ENCODE data around the gene ERGIC1. TPM values are rescaled to one million over a fixed set of nuclear protein-coding genes. Genes with fewer than 3 reads are reported as not detected.

ERGIC1 gene
- total RNA-seq, 1 experiment from 2014 or later = 89.8 TPM

GRCh38 chr5:172950176-172950965, 116.3 kb downstream of the ERGIC1 start:
- POLR2A ChIA-PET = no interaction called here
- Mint-ChIP-seq H3K36me3 (peaks cover 20% of the 10 kb centered on the region), H3K9me3 (no peaks in the 10 kb centered on the region), H3K27ac (no peak overlapping the region), H3K4me1 (no peaks in the 10 kb centered on the region), H3K4me3 (no peak overlapping the region), H3K27me3 (ENCODE audit: low read depth) (peaks cover 14% of the 10 kb centered on the region)
- CTCF ChIA-PET = interaction anchor here (1.1 to 4.2 kb wide), 4 partner anchors 9 to 236 kb away, joined by 3 to 16 read pairs (median 4); partner anchors contain the start of gene RPL26L1
- DNase-seq (ENCODE audit: low spot score) = no peak
- TF ChIP-seq NR3C1 (CRISPR knock-in tag; conservative IDR thresholded peaks at IDR 0.05; ENCODE audit: low read depth) (no peak), PRRX2 (CRISPR knock-in tag; IDR thresholded peaks at IDR 0.05) (no peak), JAZF1 (CRISPR knock-in tag; IDR thresholded peaks at IDR 0.05) (no peak), ZNF121 (CRISPR knock-in tag; IDR thresholded peaks at IDR 0.05) (no peak)
- TF ChIP-seq, protein P1, sequence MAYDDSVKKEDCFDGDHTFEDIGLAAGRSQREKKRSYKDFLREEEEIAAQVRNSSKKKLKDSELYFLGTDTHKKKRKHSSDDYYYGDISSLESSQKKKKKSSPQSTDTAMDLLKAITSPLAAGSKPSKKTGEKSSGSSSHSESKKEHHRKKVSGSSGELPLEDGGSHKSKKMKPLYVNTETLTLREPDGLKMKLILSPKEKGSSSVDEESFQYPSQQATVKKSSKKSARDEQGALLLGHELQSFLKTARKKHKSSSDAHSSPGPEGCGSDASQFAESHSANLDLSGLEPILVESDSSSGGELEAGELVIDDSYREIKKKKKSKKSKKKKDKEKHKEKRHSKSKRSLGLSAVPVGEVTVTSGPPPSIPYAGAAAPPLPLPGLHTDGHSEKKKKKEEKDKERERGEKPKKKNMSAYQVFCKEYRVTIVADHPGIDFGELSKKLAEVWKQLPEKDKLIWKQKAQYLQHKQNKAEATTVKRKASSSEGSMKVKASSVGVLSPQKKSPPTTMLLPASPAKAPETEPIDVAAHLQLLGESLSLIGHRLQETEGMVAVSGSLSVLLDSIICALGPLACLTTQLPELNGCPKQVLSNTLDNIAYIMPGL (CRISPR knock-in tag; IDR thresholded peaks at IDR 0.05) = no peak
- no peak for ATAC-seq

GRCh38 chr5:172951371-172952033, 117.5 kb downstream of the ERGIC1 start:
- H3K4me1 Mint-ChIP-seq = no peaks in the 10 kb centered on the region
- H3K36me3 Mint-ChIP-seq = peaks cover 15% of the 10 kb centered on the region
- POLR2A ChIA-PET = no interaction called here
- H3K9me3 Mint-ChIP-seq = no peaks in the 10 kb centered on the region
- ATAC-seq = no peak
- H3K27ac Mint-ChIP-seq = no peak overlapping the region
- no peak overlapping the region for H3K4me3 Mint-ChIP-seq
- CTCF ChIA-PET = interaction anchor here (1.1 to 4.2 kb wide), 4 partner anchors 8 to 237 kb away, joined by 3 to 16 read pairs (median 4); partner anchors contain the start of gene RPL26L1
- H3K27me3 Mint-ChIP-seq (ENCODE audit: low read depth) = peaks cover 24% of the 10 kb centered on the region
- DNase-seq (ENCODE audit: low spot score) = no peak
- TF ChIP-seq ZNF138 (CRISPR knock-in tag; conservative IDR thresholded peaks at IDR 0.05) (no peak), E2F5 (CRISPR knock-in tag; IDR thresholded peaks at IDR 0.05) (no peak), ZNF121 (CRISPR knock-in tag; IDR thresholded peaks at IDR 0.05) (no peak), ERG (CRISPR knock-in tag; IDR thresholded peaks at IDR 0.05) (no peak), ZNF671 (CRISPR knock-in tag; IDR thresholded peaks at IDR 0.05) (no peak), USF2 (CRISPR knock-in tag; IDR thresholded peaks at IDR 0.05) (no peak), PREB (CRISPR knock-in tag; IDR thresholded peaks at IDR 0.05; ENCODE audit: borderline replicate concordance) (no peak), TEAD1 (CRISPR knock-in tag; IDR thresholded peaks at IDR 0.05) (no peak), MYBL2 (CRISPR knock-in tag; IDR thresholded peaks at IDR 0.05) (no peak), ZNF416 (CRISPR knock-in tag; IDR thresholded peaks at IDR 0.05) (no peak), NR1H2 (CRISPR knock-in tag; IDR thresholded peaks at IDR 0.05) (no peak), HMGA2 (CRISPR knock-in tag; IDR thresholded peaks at IDR 0.05) (no peak), ZNF425 (CRISPR knock-in tag; conservative IDR thresholded peaks at IDR 0.05) (no peak)
- TF ChIP-seq, protein P1 (CRISPR knock-in tag; IDR thresholded peaks at IDR 0.05) = no peak
- TF ChIP-seq, protein P2, sequence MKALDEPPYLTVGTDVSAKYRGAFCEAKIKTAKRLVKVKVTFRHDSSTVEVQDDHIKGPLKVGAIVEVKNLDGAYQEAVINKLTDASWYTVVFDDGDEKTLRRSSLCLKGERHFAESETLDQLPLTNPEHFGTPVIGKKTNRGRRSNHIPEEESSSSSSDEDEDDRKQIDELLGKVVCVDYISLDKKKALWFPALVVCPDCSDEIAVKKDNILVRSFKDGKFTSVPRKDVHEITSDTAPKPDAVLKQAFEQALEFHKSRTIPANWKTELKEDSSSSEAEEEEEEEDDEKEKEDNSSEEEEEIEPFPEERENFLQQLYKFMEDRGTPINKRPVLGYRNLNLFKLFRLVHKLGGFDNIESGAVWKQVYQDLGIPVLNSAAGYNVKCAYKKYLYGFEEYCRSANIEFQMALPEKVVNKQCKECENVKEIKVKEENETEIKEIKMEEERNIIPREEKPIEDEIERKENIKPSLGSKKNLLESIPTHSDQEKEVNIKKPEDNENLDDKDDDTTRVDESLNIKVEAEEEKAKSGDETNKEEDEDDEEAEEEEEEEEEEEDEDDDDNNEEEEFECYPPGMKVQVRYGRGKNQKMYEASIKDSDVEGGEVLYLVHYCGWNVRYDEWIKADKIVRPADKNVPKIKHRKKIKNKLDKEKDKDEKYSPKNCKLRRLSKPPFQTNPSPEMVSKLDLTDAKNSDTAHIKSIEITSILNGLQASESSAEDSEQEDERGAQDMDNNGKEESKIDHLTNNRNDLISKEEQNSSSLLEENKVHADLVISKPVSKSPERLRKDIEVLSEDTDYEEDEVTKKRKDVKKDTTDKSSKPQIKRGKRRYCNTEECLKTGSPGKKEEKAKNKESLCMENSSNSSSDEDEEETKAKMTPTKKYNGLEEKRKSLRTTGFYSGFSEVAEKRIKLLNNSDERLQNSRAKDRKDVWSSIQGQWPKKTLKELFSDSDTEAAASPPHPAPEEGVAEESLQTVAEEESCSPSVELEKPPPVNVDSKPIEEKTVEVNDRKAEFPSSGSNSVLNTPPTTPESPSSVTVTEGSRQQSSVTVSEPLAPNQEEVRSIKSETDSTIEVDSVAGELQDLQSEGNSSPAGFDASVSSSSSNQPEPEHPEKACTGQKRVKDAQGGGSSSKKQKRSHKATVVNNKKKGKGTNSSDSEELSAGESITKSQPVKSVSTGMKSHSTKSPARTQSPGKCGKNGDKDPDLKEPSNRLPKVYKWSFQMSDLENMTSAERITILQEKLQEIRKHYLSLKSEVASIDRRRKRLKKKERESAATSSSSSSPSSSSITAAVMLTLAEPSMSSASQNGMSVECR (CRISPR knock-in tag; IDR thresholded peaks at IDR 0.05; ENCODE audit: borderline replicate concordance) = no peak
